Activated T-helper 2 cell treated with anti-CD3 and anti-CD28 coated beads, Interferon-gamma antibody, Interleukin-2, Interleukin-4, amounts not matched to agents 10 μg/mL and 5 μg/mL and 100 μg/mL, durations not matched to agents 14 hours and 24 hours and 36 hours (primary cell): ENCODE data around the gene ITLN1. TPM values are rescaled to one million over a fixed set of nuclear protein-coding genes. Genes with fewer than 3 reads are reported as not detected.
"Not testable (repeated sequence)": the region's sequence is repeated elsewhere in the genome, so short reads cannot be mapped to it uniquely, and the experiment has no call there.

Experiments
- DNase-seq: peaks from one replicate; pipeline ENCODE4 v3.0.0; 2021; ENCODE audit warnings: low spot score
- H3K27ac Mint-ChIP-seq: one replicate; pipeline ENCODE4 v1.8.0; 2021; ENCODE audit warnings: mixed read lengths
- H3K27me3 Mint-ChIP-seq: one replicate; pipeline ENCODE4 v1.8.0; 2021; ENCODE audit warnings: low read depth, mixed read lengths
- H3K36me3 Mint-ChIP-seq: one replicate; pipeline ENCODE4 v1.8.0; 2021; ENCODE audit warnings: low read depth, mixed read lengths
- H3K4me1 Mint-ChIP-seq: one replicate; pipeline ENCODE4 v1.8.0; 2021; ENCODE audit warnings: low read depth, mixed read lengths
- H3K4me3 Mint-ChIP-seq: one replicate; pipeline ENCODE4 v1.8.0; 2021; ENCODE audit warnings: low read depth, mild to moderate bottlenecking, moderate library complexity, mixed read lengths
- H3K9me3 Mint-ChIP-seq: one replicate; pipeline ENCODE4 v1.8.0; 2021; ENCODE audit warnings: mixed read lengths
- intact Hi-C: fragments of 100-400 bp; cut with micrococcal nuclease; formaldehyde crosslinking; loops from one replicate; pipeline ENCODE4 v1.15.1; 2023
- total RNA-seq: library from RNA; stranded (reverse); gene quantifications from 2 replicates; pipeline ENCODE4 v1.2.3, GENCODE V29; 2022

Gene ITLN1
- total RNA-seq, 1 donor from 2014 or later, result not detected

DNA sequence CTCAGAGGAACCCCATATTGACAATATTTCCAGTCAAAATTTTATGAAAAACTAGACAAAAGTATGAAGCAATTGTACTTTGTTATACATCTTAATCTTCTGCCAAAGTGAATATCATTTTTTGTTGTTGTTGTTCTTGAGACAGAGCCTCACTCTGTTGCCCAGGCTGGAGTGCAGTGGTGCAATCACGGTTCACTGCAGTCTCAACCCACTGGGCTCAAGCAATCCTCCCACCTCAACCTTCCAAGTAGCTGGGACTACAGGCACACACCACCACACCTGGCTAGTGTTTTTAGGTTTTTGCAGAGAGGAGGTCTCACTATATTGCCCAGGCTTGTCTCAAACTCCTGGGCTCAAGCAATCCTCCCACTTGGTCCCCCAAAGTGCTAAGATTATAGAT lies 17.3 kb upstream of the ITLN1 start:
- H3K36me3 Mint-ChIP-seq, H3K4me3 Mint-ChIP-seq: not testable (repeated sequence)

DNA sequence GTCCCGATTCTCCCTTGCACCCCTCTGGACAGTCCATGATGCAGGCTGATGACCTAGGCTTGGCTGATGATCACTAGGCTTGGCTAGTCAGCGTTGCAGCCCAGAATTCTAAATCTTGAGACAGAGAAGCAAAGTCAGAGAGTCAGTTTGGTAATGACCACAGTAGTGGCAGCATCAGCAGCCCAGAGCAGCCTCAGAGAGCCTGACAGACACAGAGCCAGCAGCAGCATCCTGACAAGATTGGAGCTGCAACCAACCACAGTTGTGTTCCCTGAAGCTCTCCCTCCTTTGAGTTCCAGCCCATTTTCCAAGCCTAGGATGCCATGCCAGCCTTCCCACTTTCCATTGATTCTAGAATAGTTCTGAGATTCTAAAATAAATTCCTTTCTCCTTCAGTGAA lies 16.8 kb upstream of the ITLN1 start:
- no peak for DNase-seq
- Mint-ChIP-seq H3K4me1 (no peaks in the 10 kb centered on the region), H3K27ac (no peak overlapping the region), H3K4me3 (no peak overlapping the region), H3K36me3 (no peaks in the 10 kb centered on the region), H3K27me3 (peaks cover 30% of the 10 kb centered on the region), H3K9me3 (peaks cover 5% of the 10 kb centered on the region)
- intact Hi-C loops, result no loop called here

More for the DNA sequence above, 17.3 kb upstream of the ITLN1 start:
- DNase-seq, intact Hi-C loops, H3K9me3 Mint-ChIP-seq, H3K4me1 Mint-ChIP-seq, H3K27ac Mint-ChIP-seq: not testable (repeated sequence)
- H3K27me3 Mint-ChIP-seq, result peaks cover 27% of the 10 kb centered on the region

DNA sequence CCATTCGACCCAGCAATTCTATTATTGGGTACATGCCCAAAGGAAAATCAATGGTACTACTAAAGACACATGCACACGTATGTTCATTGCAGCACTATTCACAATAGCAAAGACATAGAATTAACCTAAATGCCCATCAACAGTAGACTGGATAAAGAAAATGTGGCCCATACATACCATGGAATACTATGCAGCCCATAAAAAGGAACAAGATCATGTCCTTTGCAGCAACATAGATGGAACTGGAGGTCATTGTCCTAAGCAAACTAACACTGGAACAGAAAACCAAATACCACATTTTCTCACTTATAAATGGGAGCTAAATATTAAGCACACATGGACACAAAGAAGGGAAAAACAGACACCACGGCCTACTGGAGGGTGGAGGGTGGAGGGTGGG lies 15.7 kb upstream of the ITLN1 start:
- DNase-seq, H3K36me3 Mint-ChIP-seq, H3K9me3 Mint-ChIP-seq, H3K27ac Mint-ChIP-seq, H3K4me3 Mint-ChIP-seq, H3K4me1 Mint-ChIP-seq, intact Hi-C loops: not testable (repeated sequence)
- peaks cover 34% of the 10 kb centered on the region for H3K27me3 Mint-ChIP-seq

DNA sequence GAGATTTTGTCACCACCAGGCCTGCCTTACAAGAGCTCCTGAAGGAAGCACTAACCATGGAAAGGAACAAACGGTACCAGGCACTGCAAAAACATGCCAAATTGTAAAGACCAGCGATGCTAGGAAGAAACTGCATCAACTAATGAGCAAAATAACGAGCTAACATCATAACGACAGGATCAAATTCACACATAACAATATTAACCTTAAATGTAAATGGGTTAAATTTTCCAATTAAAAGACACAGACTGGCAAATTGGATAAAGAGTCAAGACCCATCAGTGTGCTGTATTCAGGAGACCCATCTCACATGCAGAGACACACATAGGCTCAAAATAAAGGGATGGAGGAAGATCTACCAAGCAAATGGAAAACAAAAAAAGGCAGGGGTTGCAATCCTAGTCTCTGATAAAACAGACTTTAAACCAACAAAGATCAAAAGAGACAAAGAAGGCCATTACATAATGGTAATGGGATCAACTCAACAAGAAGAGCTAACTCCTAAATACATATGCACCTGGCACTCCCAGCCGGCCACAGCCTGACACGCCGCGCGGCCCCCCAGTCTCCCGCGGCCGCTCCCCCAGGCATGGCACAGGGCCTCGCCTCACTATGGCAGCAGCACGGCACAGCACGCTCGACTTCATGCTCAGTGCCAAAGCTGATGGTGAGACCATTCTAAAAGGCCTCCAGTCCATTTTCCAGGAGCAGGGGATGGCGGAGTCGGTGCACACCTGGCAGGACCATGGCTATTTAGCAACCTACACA lies 9.6 kb upstream of the ITLN1 start:
- H3K4me1 Mint-ChIP-seq, DNase-seq, H3K4me3 Mint-ChIP-seq, H3K27ac Mint-ChIP-seq, intact Hi-C loops, H3K36me3 Mint-ChIP-seq: not testable (repeated sequence)
- Mint-ChIP-seq H3K27me3 (peaks cover 42% of the 10 kb centered on the region), H3K9me3 (peaks cover 13% of the 10 kb centered on the region)

DNA sequence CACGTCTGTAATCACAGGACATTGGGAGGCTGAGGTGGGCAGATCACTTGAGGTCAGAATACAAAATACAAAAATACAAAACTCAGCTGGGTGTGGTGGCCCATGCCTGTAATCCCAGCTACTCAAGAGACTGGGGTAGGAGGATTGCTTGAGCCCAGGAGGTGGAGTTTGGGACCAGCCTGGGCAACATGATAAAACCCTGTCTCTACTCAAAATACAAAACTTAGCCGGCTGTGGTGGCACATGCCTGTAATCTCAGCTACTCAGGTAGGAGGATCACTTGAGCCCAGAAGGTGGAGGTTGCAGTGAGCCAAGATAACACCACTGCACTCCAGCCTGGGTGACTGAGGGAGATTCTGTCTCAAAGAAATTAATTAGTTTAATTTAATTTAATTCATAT lies 6.5 kb upstream of the ITLN1 start:
- Mint-ChIP-seq H3K27ac (no peak overlapping the region), H3K27me3 (peaks cover 38% of the 10 kb centered on the region), H3K36me3 (no peaks in the 10 kb centered on the region), H3K4me3 (no peak overlapping the region), H3K9me3 (peaks cover 13% of the 10 kb centered on the region), H3K4me1 (peaks cover 2% of the 10 kb centered on the region)
- no peak for DNase-seq
- intact Hi-C loops, result no loop called here

DNA sequence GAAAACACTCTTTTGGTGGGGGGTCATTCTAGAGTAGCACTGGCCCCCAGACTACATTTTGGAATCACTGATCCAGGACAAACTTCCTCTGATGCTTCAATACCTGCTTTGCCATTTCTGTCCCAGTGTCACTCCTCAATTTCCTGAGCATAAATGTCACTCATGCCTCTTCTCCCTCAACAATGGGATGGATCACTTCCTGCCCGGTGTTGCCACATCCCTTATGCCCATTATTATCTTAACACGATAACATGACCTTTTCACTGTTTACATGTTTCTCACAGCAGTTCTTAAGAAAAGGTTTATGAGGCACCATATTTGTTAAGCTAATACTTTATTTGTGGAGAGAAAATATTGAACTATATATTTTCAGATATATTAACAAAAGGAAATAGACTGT lies 3.9 kb upstream of the ITLN1 start:
- intact Hi-C loops, result no loop called here
- no peak for DNase-seq

DNA sequence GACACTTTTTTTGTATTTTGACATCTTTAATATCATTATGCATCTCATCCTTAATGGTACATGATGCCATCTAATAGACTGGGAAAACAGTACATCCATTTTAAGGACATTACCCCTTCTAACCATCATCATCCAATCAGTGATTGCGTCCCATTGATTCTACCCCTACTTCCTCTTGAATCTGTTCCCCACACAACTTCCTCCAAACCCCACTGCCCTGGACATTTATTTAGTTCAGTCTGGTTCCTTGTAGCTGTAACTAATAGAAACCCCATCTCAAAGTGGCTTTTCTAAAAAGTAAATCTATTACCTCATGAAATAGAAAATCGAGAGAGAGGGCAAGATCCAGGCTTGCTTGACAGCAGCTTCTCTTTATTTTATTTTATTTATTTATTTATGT lies 2.1 kb upstream of the ITLN1 start:
- Mint-ChIP-seq H3K36me3 (no peaks in the 10 kb centered on the region), H3K27ac (no peak overlapping the region), H3K27me3 (peaks cover 25% of the 10 kb centered on the region), H3K4me1 (peaks cover 4% of the 10 kb centered on the region), H3K9me3 (no peaks in the 10 kb centered on the region), H3K4me3 (no peak overlapping the region)
- no peak for DNase-seq
- intact Hi-C loops, result no loop called here

More for the DNA sequence above, 3.9 kb upstream of the ITLN1 start:
- H3K9me3 Mint-ChIP-seq, result peaks cover 4% of the 10 kb centered on the region
- H3K4me3 Mint-ChIP-seq, result no peak overlapping the region
- H3K4me1 Mint-ChIP-seq, result peaks cover 4% of the 10 kb centered on the region
- peaks cover 32% of the 10 kb centered on the region for H3K27me3 Mint-ChIP-seq
- no peak overlapping the region for H3K27ac Mint-ChIP-seq
- H3K36me3 Mint-ChIP-seq, result no peaks in the 10 kb centered on the region

DNA sequence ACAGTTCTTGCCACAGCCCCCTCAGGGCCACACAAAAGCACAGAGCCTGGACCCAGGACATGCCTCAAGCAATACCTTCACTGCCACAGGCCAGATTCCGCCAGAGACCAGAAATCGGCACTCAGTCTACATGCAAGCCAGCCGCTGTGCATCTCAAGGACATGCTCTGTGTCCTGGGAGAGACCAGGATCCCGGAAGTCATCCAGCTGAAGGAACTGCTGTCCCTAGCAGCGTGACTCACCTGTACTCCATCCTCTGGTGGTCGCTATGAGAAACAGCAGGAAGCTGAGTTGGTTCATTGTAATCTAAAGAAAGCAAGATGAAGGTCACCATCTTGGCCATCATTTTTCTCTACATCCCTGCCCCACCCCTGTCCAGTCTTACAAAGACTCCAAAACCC lies 401 bp downstream of the ITLN1 start:
- intact Hi-C loops, result loop anchor here (2.0 to 5.0 kb wide), 2 partner anchors 48 to 107 kb away; no protein-coding TSS in a partner anchor
- peaks cover 13% of the 10 kb centered on the region for H3K27me3 Mint-ChIP-seq
- no peaks in the 10 kb centered on the region for H3K36me3 Mint-ChIP-seq
- peaks cover 4% of the 10 kb centered on the region for H3K4me1 Mint-ChIP-seq
- no peaks in the 10 kb centered on the region for H3K9me3 Mint-ChIP-seq
- peak; percentile 22 for DNase-seq
- no peak overlapping the region for H3K4me3 Mint-ChIP-seq
- H3K27ac Mint-ChIP-seq, result no peak overlapping the region

DNA sequence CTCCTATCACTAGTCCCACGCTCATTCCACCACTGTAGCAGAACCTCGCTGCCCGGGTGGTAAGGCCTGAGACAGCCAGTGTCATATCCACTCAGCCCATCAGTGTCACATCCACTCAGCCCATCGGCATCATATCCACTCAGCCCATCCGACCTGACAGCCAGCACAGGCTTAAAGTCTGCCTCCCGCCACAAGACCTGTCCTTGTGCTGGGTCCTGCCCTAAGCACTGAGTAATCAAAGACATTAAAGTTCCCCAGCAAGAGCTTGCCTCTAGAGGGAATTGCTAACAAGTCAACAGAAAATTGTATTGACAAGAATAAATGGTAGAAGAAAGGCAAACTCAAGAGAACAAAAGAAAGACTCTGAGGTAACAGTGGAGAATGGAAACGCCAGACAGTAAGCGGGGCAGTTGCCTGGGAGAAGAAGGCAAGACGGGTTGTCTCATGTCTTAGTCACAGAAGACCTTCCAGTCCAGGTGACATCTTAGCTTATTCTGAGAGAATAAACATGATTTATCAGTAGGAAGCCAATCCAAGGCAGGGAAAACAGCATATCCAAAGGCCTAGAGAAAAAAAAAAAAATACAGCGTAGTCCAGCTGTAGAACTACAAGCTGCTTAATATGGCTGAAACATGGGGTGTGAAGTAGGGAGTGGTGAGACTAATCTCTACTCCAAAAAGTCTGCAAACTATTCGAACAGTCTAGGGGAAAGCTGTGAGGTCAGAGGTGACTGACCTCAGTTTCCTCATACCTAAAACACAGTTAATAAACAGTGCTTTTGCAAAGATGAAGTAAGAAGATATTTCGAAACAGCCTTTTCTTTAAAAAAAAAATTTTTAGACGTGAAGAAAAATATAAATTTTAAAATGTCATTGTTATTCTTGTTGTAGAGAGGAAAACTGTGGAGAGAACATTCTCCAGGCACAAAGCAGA lies 1.1 kb downstream of the ITLN1 start:
- Mint-ChIP-seq H3K27ac (no peak overlapping the region), H3K4me1 (peaks cover 2% of the 10 kb centered on the region), H3K27me3 (peaks cover 10% of the 10 kb centered on the region), H3K4me3 (no peak overlapping the region), H3K36me3 (no peaks in the 10 kb centered on the region), H3K9me3 (no peaks in the 10 kb centered on the region)
- DNase-seq, result no peak
- intact Hi-C loops, result loop anchor here (2.0 to 5.0 kb wide), 2 partner anchors 47 to 107 kb away; no protein-coding TSS in a partner anchor

DNA sequence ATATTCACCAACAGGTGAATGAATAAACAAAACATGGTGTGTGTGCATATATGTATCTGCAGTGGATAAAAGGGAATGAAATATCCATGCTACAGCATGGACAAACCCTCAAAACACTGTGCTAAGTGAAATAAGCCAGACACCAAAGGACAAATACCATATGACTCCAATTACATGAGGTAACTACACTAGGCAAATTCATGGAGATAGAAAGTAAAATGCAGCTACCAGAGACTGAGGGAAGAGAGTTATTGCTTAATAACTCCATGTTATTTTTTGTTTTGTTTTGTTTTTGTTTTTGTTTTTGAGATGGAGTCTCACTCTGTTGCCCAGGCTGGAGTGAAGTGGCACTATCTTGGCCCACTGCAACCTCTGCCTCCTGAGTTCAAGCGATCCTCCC lies 2.4 kb downstream of the ITLN1 start:
- no peak for DNase-seq
- peaks cover 6% of the 10 kb centered on the region for H3K27me3 Mint-ChIP-seq
- H3K27ac Mint-ChIP-seq, result no peak overlapping the region
- no peaks in the 10 kb centered on the region for H3K36me3 Mint-ChIP-seq
- intact Hi-C loops, result loop anchor here (5.0 kb wide), 1 partner anchor 105 kb away; no protein-coding TSS in a partner anchor
- H3K4me3 Mint-ChIP-seq, result no peak overlapping the region
- H3K4me1 Mint-ChIP-seq, result peaks cover 2% of the 10 kb centered on the region
- H3K9me3 Mint-ChIP-seq, result no peaks in the 10 kb centered on the region

DNA sequence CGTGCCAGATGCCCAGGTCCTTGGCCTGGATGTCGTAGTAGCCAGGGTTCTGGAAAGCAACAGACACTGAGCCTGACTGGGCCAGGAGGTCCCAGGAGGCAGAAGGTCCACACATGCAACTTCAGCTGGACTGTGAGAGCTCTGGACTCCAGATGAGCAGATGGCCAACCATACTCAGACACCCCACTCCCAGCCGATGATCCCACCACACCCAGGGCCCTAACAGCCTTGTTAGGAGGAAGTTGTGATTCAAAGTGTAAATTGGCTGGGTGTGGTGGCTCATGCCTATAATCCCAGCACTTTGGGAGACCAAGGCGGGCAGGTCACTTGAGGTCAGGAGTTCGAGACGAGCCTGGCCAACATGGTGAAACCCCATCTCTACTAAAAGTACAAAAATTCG lies 3.7 kb downstream of the ITLN1 start:
- not testable (repeated sequence) for H3K4me1 Mint-ChIP-seq, H3K9me3 Mint-ChIP-seq, H3K4me3 Mint-ChIP-seq, H3K27ac Mint-ChIP-seq, DNase-seq, H3K27me3 Mint-ChIP-seq, H3K36me3 Mint-ChIP-seq
- intact Hi-C loops, result loop anchor here (5.0 kb wide), 1 partner anchor 104 kb away; no protein-coding TSS in a partner anchor

DNA sequence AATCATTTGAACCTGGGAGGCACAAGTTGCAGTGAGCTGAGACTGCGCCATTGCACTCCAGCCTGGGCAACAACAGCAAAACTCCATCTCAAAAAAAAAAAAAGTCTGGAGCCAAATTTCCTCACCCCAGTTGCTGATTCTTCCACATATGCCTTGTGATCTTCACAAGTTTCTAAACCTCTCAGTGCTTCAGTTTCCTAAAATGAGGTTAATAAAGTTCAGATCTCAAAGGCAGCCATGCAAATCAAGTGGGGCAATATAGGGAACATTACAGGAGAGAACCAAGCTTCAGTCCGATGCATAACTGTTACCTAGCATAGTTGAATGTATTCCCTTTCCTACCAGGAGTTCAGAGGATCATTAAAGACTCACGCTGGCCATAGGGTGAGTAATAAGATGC lies 4.8 kb downstream of the ITLN1 start:
- Mint-ChIP-seq H3K9me3 (no peaks in the 10 kb centered on the region), H3K4me1 (peaks cover 4% of the 10 kb centered on the region), H3K4me3 (no peak overlapping the region), H3K27me3 (peaks cover 2% of the 10 kb centered on the region), H3K27ac (no peak overlapping the region), H3K36me3 (no peaks in the 10 kb centered on the region)
- no peak for DNase-seq
- intact Hi-C loops, result loop anchor here (5.0 kb wide), 1 partner anchor 103 kb away; no protein-coding TSS in a partner anchor

DNA sequence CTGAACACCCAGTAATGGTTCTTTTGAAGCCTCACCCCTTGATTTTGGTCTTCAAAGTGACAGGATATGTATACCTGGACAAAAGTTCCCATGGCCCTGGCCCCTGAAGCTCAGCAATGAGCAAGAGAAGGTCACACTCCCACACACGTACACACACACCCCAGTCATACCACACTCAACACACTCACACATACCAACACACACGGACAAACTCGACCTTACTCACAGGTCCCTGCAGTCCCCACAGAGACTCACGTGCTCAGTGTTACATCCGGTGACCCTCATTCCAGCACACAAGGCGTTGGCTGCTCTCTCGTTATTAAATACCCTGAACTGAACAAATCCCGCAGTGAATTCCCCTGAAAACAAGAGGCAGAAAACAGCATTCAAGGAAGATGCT lies 5.9 kb downstream of the ITLN1 start:
- H3K9me3 Mint-ChIP-seq, result no peaks in the 10 kb centered on the region
- H3K27me3 Mint-ChIP-seq, result peaks cover 2% of the 10 kb centered on the region
- no peak for DNase-seq
- peaks cover 10% of the 10 kb centered on the region for H3K4me1 Mint-ChIP-seq
- no peaks in the 10 kb centered on the region for H3K36me3 Mint-ChIP-seq
- no peak overlapping the region for H3K4me3 Mint-ChIP-seq
- no peak overlapping the region for H3K27ac Mint-ChIP-seq
- intact Hi-C loops, result loop anchor here (5.0 kb wide), 2 partner anchors 82 to 197 kb away; partner anchors contain the start of gene LY9
